CD4-positive, alpha-beta T cell treated with Interleukin-17A for 1 hour (primary cell): ENCODE results near the gene PTPRG.

Experiments used
- DNase-seq: peaks from one replicate; pipeline ENCODE4 v3.0.0-alpha.2; 2020

The PTPRG gene

DNA sequence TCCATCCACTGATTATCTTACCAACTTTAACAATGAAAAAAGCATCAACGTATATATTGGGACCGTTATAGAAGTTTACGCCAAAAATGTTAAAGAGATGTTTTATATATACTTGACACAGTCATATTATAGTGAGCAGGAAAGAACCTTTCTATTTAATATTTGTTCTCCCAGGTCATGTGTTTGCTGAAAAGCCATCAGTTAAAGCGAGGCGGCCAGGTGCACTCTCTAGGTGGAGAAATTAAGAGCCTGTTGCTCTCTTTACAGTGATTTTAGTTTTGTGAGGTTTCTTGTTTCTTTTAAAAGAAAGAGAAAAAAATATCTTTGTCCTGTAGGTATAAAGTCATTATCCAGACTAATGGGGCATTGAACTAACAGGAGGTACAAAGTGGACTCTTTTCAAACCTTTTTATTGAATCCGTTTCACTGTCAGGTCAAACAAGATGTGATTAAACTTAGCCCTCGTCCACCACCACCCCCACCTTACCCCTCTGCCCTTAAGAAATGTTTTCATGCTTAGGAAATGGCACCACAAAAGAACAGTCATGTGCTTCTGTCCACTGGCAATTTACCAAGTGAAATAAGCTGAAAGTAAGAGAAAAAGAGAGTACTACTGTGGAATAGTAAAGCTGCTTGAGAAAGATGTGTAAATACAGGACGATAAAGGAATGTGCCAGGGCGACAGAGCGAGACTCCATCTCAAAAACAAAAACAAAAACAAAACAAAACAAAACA, 279.9 kb downstream of the PTPRG start:
- DNase-seq, result no peak

- DNase-seq, result no peak
Observed at GRCh38 chr3:61841988-61842387, 280.6 kb downstream of the PTPRG start.

- DNase-seq, result no peak
Observed at GRCh38 chr3:61844346-61844745, 283.0 kb downstream of the PTPRG start.

DNA sequence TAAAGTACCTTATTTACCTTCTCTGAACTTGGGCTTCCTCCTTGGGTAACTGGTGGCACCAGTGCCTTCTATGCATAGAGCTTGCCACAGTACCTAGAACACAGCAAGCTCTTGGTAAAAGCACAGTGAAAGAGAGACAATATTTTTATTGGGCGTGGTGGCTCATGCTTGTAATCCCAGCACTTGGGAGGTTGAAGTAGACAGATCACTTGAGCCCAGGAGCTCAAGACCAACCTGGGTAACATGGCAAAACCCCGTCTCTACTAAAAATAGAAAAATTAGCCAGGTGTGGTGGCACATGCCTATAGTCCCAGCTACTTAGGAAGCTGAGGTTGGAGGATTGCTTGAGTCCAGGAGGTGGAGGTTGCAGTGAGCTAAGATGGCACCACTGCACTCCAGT, 285.1 kb downstream of the PTPRG start:
- DNase-seq, result no peak

GRCh38 chr3:61847784-61848462, 286.6 kb downstream of the PTPRG start:
- DNase-seq, result no peak

GRCh38 chr3:61848885-61849284, 287.5 kb downstream of the PTPRG start:
- DNase-seq, result no peak

- DNase-seq, result no peak
Observed at GRCh38 chr3:61853912-61854311, 292.5 kb downstream of the PTPRG start.

DNA sequence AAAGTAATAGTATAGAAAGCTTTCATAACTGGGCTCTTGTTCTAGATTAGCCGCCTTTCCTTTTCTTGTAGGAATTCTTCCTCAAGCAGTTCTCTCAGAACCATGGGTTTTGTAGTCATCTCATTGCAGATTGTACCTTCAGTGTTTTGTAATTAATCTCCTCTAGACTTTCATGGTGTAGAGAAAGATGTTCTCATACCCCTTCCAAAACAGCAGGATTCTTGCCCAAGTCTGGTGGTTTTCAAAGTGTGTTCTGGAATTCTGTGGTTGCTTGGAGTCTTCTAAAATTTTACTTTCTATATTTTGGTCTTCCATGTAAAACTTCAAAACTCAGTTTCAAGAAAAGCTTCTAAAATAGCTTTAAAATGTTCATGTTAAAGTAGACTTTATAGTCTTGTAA, 293.8 kb downstream of the PTPRG start:
- DNase-seq, result no peak

DNA sequence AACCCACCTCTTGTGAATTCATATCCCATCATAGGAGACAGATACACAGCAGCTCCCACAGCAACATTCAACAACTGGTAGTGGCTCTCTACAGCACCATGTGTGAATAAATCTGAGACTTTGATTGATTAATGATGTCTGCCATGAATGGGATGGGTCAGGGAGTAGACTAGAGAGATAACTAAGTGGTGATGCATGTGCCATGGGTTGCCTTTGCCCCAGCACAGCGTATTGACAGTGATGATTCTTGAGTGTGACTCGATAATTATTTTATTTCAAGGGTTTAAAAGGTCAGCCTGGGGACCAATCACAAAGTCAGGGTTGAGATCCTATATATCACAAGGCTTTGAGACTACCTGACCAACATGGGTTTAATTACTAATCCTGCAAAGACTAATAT, 295.9 kb downstream of the PTPRG start:
- no peak for DNase-seq

DNA sequence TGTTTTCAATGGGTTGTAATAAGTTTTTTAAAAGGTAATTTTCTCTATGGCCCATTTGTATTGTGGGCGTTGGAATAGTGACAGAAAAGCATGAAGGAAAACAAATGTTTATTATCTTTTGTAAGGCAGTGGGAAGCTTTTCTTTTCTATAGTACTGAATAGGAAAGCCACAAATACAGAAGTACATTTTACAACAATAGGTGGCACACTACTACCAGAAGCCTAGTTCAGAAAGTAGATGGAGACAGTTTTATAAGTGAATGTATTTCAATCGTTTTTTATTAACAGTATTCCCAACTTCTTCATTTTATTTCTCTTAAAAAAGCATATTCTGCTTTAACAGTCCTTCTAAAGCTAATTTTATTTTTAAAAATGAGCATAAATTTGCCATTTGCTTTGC, 296.7 kb downstream of the PTPRG start:
- no peak for DNase-seq

- no peak for DNase-seq
Observed at GRCh38 chr3:61861410-61861809, 300.0 kb downstream of the PTPRG start.

GRCh38 chr3:61862614-61863289, 301.4 kb downstream of the PTPRG start:
- no peak for DNase-seq

DNA sequence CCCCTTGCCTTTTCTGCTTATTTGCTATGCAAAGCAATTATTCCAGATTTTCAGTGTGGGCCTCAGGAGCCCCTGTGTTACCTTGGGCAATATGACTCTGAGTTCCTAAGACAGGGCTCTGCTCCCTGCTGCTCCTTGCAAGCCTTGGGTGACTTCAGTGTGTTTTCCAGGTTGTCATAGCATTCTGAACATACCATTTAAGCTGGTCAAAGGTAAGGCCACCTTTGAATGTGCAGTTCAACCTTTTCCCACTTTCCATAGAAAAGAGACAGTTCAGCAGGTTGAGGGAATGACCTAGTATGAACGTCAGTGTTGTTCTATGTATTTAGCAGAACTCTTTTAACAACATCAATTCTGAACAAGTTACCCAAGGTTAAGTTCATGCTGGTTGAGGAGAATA, 302.2 kb downstream of the PTPRG start:
- no peak for DNase-seq

GRCh38 chr3:61864886-61865285, 303.5 kb downstream of the PTPRG start:
- DNase-seq, result no peak

DNA sequence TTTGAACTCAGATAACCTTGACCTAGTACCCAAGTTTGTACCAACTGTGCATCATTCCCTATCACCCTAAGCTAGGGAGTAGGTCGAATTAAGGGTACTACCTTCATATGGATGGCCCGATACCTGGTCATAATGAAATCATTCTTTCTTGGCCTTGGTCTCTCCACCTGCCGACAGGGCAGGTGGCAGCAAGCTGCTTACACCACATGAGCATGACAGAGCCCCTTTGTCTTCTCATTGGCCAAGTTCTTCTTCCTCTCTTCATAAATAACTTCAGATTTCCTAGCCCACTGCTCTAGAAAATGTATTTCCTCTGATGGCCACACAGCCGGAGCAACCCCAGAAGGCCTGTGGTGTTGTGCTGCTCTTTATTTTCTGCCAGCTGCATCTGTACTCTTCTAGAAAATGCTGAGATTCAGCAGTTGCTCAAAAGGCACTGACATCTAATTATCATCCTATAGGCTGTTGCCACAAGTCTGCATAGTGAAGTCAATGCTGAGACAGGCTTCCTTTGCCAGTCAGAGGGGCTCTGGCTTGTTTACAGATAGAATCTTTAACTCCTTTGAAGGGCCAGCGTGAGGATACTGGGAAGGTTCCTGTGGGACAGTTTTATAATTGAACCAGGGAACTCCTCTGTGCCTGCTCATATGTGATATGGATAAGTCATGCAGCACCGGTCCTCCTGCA, 304.2 kb downstream of the PTPRG start:
- no peak for DNase-seq

DNA sequence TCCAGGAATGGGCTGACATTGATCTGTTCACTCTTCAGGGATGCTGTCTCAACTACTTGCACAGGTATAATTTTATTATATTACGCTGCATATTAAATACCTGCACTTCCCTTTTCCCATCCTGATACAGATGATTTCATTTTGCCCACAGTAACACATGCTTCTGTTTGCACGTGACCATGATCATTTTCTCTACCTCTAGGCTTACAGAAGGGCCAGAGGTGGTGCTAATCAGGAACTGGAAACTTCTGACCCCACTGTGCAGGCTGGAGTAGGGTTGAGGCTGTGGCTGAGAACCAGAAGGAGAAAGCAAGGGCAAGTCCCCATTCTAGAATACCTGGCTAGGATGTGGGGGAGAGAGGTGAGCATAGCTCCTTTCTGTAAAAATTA, 304.8 kb downstream of the PTPRG start:
- DNase-seq, result no peak

DNA sequence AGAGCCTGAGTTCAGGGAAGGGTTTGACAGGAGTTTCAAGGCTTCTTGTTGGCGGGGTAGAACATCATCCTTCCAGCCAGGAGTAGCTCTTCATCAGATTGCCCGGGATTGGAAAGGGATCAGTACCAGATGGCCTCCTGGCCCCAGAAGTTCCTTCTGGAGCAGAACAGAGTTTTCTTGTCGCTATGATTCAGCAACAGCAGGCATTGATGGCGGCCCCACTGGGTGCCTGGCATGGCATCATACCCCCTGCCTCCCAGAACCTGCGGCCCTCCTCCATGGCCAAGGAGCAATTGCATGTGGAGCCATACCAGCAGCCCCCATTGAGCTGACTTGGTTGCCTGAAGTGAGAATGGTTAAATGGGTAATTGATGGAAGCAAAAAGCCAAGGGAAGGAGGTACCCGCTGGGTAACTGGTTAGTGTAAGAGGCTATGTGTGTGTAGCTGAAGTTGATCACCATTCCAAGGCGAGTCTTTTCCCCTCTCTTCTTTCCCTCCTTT, 305.6 kb downstream of the PTPRG start:
- DNase-seq, result no peak

- DNase-seq, result no peak
Observed at GRCh38 chr3:61868499-61868898, 307.1 kb downstream of the PTPRG start.

GRCh38 chr3:61869371-61869770, 308.0 kb downstream of the PTPRG start:
- no peak for DNase-seq

DNA sequence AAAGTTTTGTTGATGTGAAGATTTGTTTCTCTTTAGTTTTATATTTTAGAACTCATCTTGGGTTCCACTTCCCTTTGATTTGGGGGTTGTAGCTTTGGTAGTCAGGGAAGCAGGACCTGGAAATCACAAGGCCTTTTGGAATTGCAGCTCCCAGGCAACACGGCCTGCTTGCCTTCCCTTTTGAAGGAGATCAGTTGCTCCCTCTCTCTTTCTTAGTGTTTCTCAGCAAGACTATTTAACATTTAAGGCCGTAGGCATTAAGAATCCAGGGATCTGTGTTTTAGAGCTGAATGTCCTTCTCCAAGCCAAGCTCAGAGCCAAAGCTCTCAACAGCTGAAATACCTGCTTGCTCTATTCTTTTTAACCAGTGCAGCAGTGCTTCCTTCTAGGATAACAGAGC, 310.3 kb downstream of the PTPRG start:
- DNase-seq, result no peak

- DNase-seq, result no peak
Observed at GRCh38 chr3:61872077-61872706, 310.8 kb downstream of the PTPRG start.

GRCh38 chr3:61875046-61875844, 313.9 kb downstream of the PTPRG start:
- no peak for DNase-seq
